K562 (cell line): Measurements from ENCODE around the gene ASMTL. TPM values are rescaled to one million over a fixed set of nuclear protein-coding genes. Genes with fewer than 3 reads are reported as not detected.

Experiments used
- ATAC-seq: fragments of 200-7000 bp; cut with Tn5 transposase; 3 replicates; pipeline ENCODE4 v1.9.1; 2020; ENCODE audit warnings: moderate library complexity
- BruUV-seq: library from RNA; stranded (reverse); fragments of 400-500 nt; replicated peaks from 2 replicates; lab custom pipeline; 2021; lab: Mats Ljungman, UMichigan
- CTCF ChIA-PET: fragments of 300-600 bp; formaldehyde crosslinking; extraction: SDS; loops from one replicate; lab custom pipeline; 2021; ENCODE audit warnings: low intra/inter-chr PET ratio; lab: Yijun Ruan, JAX
- POLR2A ChIA-PET: fragments of 300-600, 350-650 bp; sonication (Branson Sonifier 250); formaldehyde crosslinking; extraction: SDS; loops from one replicate; lab custom pipeline; 2021; ENCODE audit warnings: antibody characterized with exemption, inconsistent platforms; lab: Yijun Ruan, JAX
- DNase-seq, 4 experiments: peaks; one replicate each; pipeline versions ENCODE4 v3.0.0 to v3.0.0-alpha.2; 2011 to 2018; ENCODE audit warnings: low spot score in 3 of 4, mixed read lengths in 3 of 4; ENCODE audit errors: extremely low read depth in 1 of 4
- FAIRE-seq: peaks from 2 replicates; lab custom pipeline; 2011; peaks lifted over from hg19 to GRCh38; lab: Jason Lieb, UNC
- H2AFZ ChIP-seq: 2 replicates; pipeline ENCODE4 v1.6.0; 2011; ENCODE audit warnings: low read depth, low read length, control low read depth, inconsistent platforms
- H3K27ac ChIP-seq: fragments of 200-600 bp; 3 replicates; pipeline ENCODE4 v1.8.0; 2011; ENCODE audit warnings: low read depth, mild to moderate bottlenecking, control low read depth, inconsistent platforms, low read length, moderate library complexity, mixed read lengths; ENCODE audit errors: extremely low read depth
- H3K27me3 ChIP-seq, 2 experiments: fragments of 300-600 bp in 1 of 2; 2 replicates in 1 of 2; 3 replicates in 1 of 2; pipeline versions ENCODE4 v1.6.0 to v1.8.0; 2011; ENCODE audit warnings: inconsistent platforms in 2 of 2, low read length in 2 of 2, mild to moderate bottlenecking in 1 of 2, mixed read lengths in 1 of 2, moderate library complexity in 1 of 2; ENCODE audit not compliant: control insufficient read depth in 2 of 2, insufficient read depth in 2 of 2
- H3K36me3 ChIP-seq: fragments of 300-600 bp; 3 replicates; pipeline ENCODE4 v1.8.0; 2011; ENCODE audit warnings: mild to moderate bottlenecking, low read length, inconsistent platforms; ENCODE audit not compliant: control insufficient read depth, insufficient read depth
- H3K4me1 ChIP-seq, 2 experiments: fragments of 200-600 bp in 1 of 2; replicated peaks in 1 of 2; 2 replicates in 1 of 2; 3 replicates in 1 of 2; pipeline versions ENCODE4 v1.5.1 to v1.8.0; 2011; ENCODE audit warnings: inconsistent platforms in 2 of 2, low read length in 2 of 2, mild to moderate bottlenecking in 1 of 2, mixed read lengths in 1 of 2, moderate library complexity in 1 of 2; ENCODE audit not compliant: control insufficient read depth in 2 of 2, insufficient read depth in 2 of 2
- H3K4me2 ChIP-seq: 2 replicates; pipeline ENCODE4 v1.6.1; 2011; ENCODE audit warnings: low read length, control low read depth, inconsistent platforms, mixed read lengths; ENCODE audit not compliant: insufficient read depth
- H3K4me3 ChIP-seq: fragments of 200-600 bp; sonication (generic), shearing (Covaris generic); 2 replicates; pipeline ENCODE4 v1.5.1; 2016; ENCODE audit warnings: control low read depth, inconsistent platforms
- H3K79me2 ChIP-seq: fragments of 200-600 bp; 3 replicates; pipeline ENCODE4 v1.8.0; 2011; ENCODE audit warnings: low read length, inconsistent platforms; ENCODE audit not compliant: control insufficient read depth, insufficient read depth
- H3K9ac ChIP-seq, 2 experiments: 2 replicates each; pipeline versions ENCODE4 v1.6.0 to v1.6.1; 2011; ENCODE audit warnings: low read depth in 2 of 2, low read length in 2 of 2, control low read depth in 1 of 2, inconsistent platforms in 1 of 2, mild to moderate bottlenecking in 1 of 2, mixed read lengths in 1 of 2; ENCODE audit not compliant: insufficient read depth in 1 of 2
- H3K9me1 ChIP-seq: one replicate; pipeline ENCODE4 v1.6.0; 2011; ENCODE audit warnings: inconsistent platforms, mild to moderate bottlenecking, low read length, moderate library complexity; ENCODE audit not compliant: control insufficient read depth, insufficient read depth
- H3K9me3 ChIP-seq: replicated peaks from 2 replicates; pipeline ENCODE4 v1.5.1; 2011; ENCODE audit warnings: low read depth, low read length, inconsistent platforms; ENCODE audit not compliant: control insufficient read depth, insufficient read depth
- H4K20me1 ChIP-seq: replicated peaks from 2 replicates; pipeline ENCODE4 v1.6.1; 2011; ENCODE audit warnings: low read length, inconsistent platforms, mixed read lengths; ENCODE audit not compliant: control insufficient read depth, insufficient read depth
- GTF2F1 ChIP-seq: IDR thresholded peaks from 2 replicates; pipeline ENCODE4 v1.6.1; 2011; ENCODE audit warnings: low read depth, low read length, improper control_type of control experiment
- IRF1 ChIP-seq: sonication (generic); formaldehyde crosslinking; IDR thresholded peaks from 2 replicates; pipeline ENCODE4 v1.8.0; 2022; ENCODE audit warnings: missing genetic modification reagents, mild to moderate bottlenecking, borderline replicate concordance
- MXD1 ChIP-seq: fragments of 250-450 bp; sonication (Bioruptor Pico); IDR thresholded peaks from 2 replicates; pipeline ENCODE4 v1.8.0; 2021; ENCODE audit warnings: borderline replicate concordance, mild to moderate bottlenecking, moderate library complexity; ENCODE audit not compliant: poor library complexity, severe bottlenecking
- NR4A1 ChIP-seq, 2 experiments: fragments of 250-450 bp in 1 of 2; fragments of 450-650 bp in 1 of 2; sonication (Bioruptor Pico) in 1 of 2; IDR thresholded peaks; 2 replicates each; pipeline versions ENCODE4 v1.4.0 to v1.6.1; 2016 to 2020; ENCODE audit warnings: mild to moderate bottlenecking in 2 of 2, missing compliant biosample characterization in 1 of 2, missing genetic modification characterization in 1 of 2, moderate library complexity in 1 of 2
- TSHZ1 ChIP-seq: fragments of 250-450 bp; sonication (Bioruptor Pico); IDR thresholded peaks from 2 replicates; pipeline ENCODE4 v1.4.0; 2020; ENCODE audit warnings: mild to moderate bottlenecking, moderate library complexity
- ZKSCAN3 ChIP-seq: fragments of 250-450 bp; sonication (Bioruptor Pico); IDR thresholded peaks from 2 replicates; pipeline ENCODE4 v1.4.0; 2020
- ZNF407 ChIP-seq: fragments of 450-650 bp; IDR thresholded peaks from 2 replicates; pipeline ENCODE4 v1.6.1; 2016; ENCODE audit warnings: low read depth
- ZNF778 ChIP-seq: fragments of 450-650 bp; formaldehyde crosslinking; IDR thresholded peaks from 2 replicates; pipeline ENCODE4 v1.4.0; 2020; ENCODE audit warnings: mild to moderate bottlenecking, moderate library complexity
- WGBS: fragments of 100-300 bp; shearing (Covaris generic); methylation state at CpG from one replicate; pipeline ENCODE4 v1.1.6; 2016; ENCODE audit warnings: low coverage, mixed read lengths; ENCODE audit not compliant: insufficient coverage; ENCODE audit errors: missing lambda C conversion rate; 5-methylcytosine and 5-hydroxymethylcytosine counted together
- in situ Hi-C: fragments of 300-500 bp; cut with MboI; formaldehyde crosslinking; loops from 4 replicates; pipeline ENCODE4 v1.15.0; 2018; ENCODE audit warnings: inconsistent platforms, mixed read lengths
- intact Hi-C: fragments of 100-400 bp; cut with micrococcal nuclease; formaldehyde crosslinking; loops from 2 replicates; pipeline ENCODE4 v1.14.2; 2022
- polyA plus RNA-seq, 8 experiments: library from polyadenylated mRNA; depleted of rRNA in 4 of 8; stranded (reverse) in 5 of 8; unstranded in 3 of 8; fragments of >200 nt; fragmentation: Nextera tagmentation in 2 of 8; fragmentation: Illumina TruSeq in 1 of 8; extraction: Ambion mirVana in 2 of 8; extraction: Trizol in 1 of 8; gene quantifications; 2 replicates each; pipeline versions ENCODE4 v1.2.1 to v1.2.3, GENCODE V29; 2011 to 2014; ENCODE audit warnings: inconsistent platforms in 1 of 8, missing spikeins in 1 of 8
- total RNA-seq, 7 experiments: library from RNA; depleted of rRNA in 6 of 7; stranded (reverse); fragments of >200 nt in 6 of 7; fragmentation: Illumina TruSeq in 2 of 7; extraction: Trizol in 2 of 7; gene quantifications; 2 replicates each; pipeline versions ENCODE4 v1.2.1 to v1.2.3, GENCODE V29; 2011 to 2021; ENCODE audit warnings: low replicate concordance in 1 of 7

The ASMTL gene
- total and polyA plus RNA-seq, 9 of the 15 experiments (the other 6 are each of a cell fraction or from before 2014, with no cell fraction given): 0.56 to 20.6 (median 7.6) TPM

GRCh38 chrX:1388651-1389050, 64.1 kb downstream of the ASMTL start:
- no peak overlapping the region for H3K4me2 ChIP-seq
- intact Hi-C loops: no loop called here
- peaks cover 0 to 58% of the 10 kb centered on the region in 2 experiments; a peak in 4 of 5 replicates for H3K4me1 ChIP-seq
- peaks cover 56% of the 10 kb centered on the region for H3K79me2 ChIP-seq
- ATAC-seq (no peak), FAIRE-seq (no peak), DNase-seq (no peak)
- in situ Hi-C loops: no loop called here
- peaks cover 70% of the 10 kb centered on the region for H3K36me3 ChIP-seq
- no peaks in the 10 kb centered on the region for H3K27me3 ChIP-seq
- no TSS peak for BruUV-seq
- peaks cover 8% of the 10 kb centered on the region for H3K9me1 ChIP-seq
- no peak overlapping the region for H3K9ac ChIP-seq
- no peak overlapping the region for H2AFZ ChIP-seq
- H3K4me3 ChIP-seq: no peak overlapping the region
- 93% methylated on average over 4 of the region's 4 CpGs for WGBS
- H3K9me3 ChIP-seq: no peaks in the 10 kb centered on the region
- ChIA-PET POLR2A (no interaction called here), CTCF (no interaction called here)
- no peak overlapping the region for H3K27ac ChIP-seq
- H4K20me1 ChIP-seq: peaks cover 44% of the 10 kb centered on the region
- TF ChIP-seq GTF2F1 (no peak), ZNF407 (no peak), MXD1 (CRISPR knock-in tag) (no peak), NR4A1 (CRISPR knock-in tag; IDR thresholded peaks at IDR 0.05) (no peak), NR4A1 (tag; IDR thresholded peaks at IDR 0.05) (no peak), IRF1 (CRISPR knock-in tag) (no peak), TSHZ1 (CRISPR knock-in tag) (no peak), ZKSCAN3 (CRISPR knock-in tag) (no peak), ZNF778 (CRISPR knock-in tag) (no peak)
